ENCODE results near the gene ARAP1.
A peak's percentile ranks its signal among the peaks of the same experiment; 100 is the strongest.

Gene ARAP1

DNA sequence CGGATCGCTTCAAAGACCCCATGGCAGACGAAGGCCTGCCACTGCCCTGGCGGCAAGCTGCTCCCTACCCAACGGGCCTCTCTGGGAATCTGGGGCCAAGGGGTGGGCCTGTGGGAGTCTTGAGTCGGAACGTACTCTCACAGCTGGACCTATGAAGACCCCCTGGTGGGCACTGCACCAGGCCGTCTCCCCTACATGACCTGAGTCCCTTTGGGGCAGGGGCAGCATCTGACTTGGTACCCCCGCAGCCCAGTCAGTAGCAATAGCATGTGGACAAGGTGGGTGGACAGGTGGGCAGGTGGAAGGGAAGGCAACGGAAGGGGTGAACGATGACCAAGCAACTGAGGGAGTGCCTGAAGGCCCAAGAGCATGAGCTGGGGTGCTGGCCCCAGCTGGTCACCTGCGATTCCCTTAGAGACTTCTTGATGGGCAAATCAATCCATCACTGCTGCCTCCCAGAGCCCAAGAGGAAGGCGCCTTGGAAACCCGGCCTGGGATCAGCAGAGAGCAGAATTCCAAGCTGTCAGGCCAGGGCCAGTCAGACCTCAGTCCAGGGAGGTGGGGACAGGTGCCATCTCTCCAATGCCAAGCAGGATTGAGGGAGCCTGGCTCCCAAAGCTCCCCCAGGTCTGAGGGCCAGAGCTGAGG, 35.3 kb downstream of the ARAP1 start:
- DNase-seq (ENCODE audit: low read depth in 2 of 2): no peak
- TF ChIP-seq, protein P1, sequence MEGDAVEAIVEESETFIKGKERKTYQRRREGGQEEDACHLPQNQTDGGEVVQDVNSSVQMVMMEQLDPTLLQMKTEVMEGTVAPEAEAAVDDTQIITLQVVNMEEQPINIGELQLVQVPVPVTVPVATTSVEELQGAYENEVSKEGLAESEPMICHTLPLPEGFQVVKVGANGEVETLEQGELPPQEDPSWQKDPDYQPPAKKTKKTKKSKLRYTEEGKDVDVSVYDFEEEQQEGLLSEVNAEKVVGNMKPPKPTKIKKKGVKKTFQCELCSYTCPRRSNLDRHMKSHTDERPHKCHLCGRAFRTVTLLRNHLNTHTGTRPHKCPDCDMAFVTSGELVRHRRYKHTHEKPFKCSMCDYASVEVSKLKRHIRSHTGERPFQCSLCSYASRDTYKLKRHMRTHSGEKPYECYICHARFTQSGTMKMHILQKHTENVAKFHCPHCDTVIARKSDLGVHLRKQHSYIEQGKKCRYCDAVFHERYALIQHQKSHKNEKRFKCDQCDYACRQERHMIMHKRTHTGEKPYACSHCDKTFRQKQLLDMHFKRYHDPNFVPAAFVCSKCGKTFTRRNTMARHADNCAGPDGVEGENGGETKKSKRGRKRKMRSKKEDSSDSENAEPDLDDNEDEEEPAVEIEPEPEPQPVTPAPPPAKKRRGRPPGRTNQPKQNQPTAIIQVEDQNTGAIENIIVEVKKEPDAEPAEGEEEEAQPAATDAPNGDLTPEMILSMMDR (IDR thresholded peaks at IDR 0.05; ENCODE audit: low read depth, low read length): no peak
- no peak overlapping the region for H3K4me3 ChIP-seq (replicated peaks in 1 of 2; ENCODE audit: low read depth in 2 of 2, low read length in 2 of 2)

DNA sequence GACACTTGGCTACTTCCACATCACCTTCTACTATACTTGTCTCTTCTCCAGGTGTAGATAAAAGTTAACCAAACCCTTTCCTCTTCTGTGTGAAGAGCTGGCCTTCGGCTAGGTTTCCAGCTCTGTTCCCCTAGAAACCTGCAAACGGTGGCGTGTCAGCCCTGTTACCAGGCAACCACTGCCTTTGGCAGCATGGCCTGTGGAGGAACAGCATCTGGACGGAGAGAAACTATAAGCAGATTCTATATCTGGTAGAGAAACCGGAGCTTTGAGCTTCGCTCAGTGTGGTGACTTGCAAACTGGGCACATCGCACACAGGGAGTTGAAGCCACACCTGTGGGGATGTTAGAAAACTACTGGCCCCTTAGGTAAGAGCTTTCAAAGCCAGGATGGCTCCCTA, 35.9 kb downstream of the ARAP1 start:
- H3K4me3 ChIP-seq (replicated peaks in 1 of 2; ENCODE audit: low read depth in 2 of 2, low read length in 2 of 2): no peak overlapping the region
- DNase-seq (ENCODE audit: low read depth in 2 of 2): no peak
- TF ChIP-seq, protein P1 (IDR thresholded peaks at IDR 0.05; ENCODE audit: low read depth, low read length): no peak

DNA sequence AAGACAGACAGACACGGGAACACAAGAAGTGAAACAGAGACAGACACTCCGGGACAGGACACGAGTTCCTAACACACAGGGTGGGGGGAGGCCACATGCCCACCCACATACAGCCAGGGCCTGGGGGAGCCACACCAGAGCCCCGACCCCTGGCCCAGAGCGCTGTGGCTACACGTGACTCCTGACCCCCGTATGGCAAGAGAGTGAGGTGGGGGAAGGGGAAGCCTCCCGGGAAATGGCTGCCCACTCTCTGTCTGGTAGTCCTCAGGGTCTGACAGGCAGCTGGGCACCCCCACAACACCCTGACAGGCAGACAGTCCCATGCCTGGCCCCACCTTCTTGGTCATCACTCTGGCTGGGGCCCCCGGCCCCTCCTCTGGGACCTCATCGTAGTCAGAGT, 39.4 kb downstream of the ARAP1 start:
- TF ChIP-seq, protein P1 (IDR thresholded peaks at IDR 0.05; ENCODE audit: low read depth, low read length): no peak
- no peak overlapping the region for H3K4me3 ChIP-seq (replicated peaks in 1 of 2; ENCODE audit: low read depth in 2 of 2, low read length in 2 of 2)
- DNase-seq (ENCODE audit: low read depth in 2 of 2): no peak

DNA sequence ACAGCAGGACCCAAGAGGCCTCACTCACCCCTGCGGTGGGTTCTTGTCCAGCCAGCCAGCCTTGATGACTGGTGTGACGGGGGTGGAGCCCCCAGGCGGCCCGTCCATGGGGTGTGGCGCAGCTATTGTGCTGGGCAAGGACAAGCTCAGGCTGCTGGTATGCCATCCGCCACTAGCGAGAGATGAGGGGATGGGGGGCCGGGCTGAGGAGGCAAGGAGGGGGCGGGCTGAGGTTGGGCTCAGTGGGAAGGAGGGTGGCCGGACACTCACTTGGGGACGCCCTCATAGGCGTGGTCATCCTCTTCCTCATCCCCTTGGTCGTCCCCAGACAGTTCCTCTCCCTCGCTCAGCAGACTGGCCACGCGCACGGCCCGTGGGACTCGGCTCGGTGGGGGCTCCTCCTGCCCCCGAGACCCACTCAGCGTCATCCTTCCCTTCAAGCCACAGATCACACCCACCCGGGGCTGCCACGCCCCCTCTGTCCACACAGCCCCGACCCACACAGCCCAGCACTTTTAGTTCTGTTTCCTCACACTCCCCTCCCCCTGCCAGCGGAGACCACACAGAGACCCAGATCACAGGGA, 39.9 kb downstream of the ARAP1 start:
- peak in 1 of 2 donors; percentile 15 for DNase-seq (ENCODE audit: low read depth in 2 of 2)
- H3K4me3 ChIP-seq (replicated peaks in 1 of 2; ENCODE audit: low read depth in 2 of 2, low read length in 2 of 2): no peak overlapping the region
- TF ChIP-seq, protein P1 (IDR thresholded peaks at IDR 0.05; ENCODE audit: low read depth, low read length): no peak

DNA sequence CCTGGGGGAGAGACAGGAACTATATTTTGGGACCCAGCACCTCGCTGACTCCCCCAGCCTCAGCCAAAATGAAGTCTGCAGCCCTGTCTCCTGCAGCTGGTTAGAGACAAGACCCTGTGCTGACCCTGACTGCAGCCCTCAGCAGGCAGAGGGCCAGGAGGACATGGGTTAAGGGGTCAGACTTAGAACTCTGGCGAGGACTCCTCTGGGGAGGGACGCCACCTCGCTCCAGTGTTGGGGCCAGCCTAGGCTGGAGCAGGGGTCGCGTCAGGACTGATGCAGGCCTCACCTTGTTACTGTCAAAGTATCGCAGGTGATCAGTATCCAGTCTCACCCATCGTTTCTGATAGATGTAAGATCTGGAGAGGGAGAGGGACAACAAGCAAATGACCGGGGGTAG, 41.1 kb downstream of the ARAP1 start:
- no peak overlapping the region for H3K4me3 ChIP-seq (replicated peaks in 1 of 2; ENCODE audit: low read depth in 2 of 2, low read length in 2 of 2)
- no peak for DNase-seq (ENCODE audit: low read depth in 2 of 2)
- TF ChIP-seq, protein P1 (IDR thresholded peaks at IDR 0.05; ENCODE audit: low read depth, low read length): no peak

DNA sequence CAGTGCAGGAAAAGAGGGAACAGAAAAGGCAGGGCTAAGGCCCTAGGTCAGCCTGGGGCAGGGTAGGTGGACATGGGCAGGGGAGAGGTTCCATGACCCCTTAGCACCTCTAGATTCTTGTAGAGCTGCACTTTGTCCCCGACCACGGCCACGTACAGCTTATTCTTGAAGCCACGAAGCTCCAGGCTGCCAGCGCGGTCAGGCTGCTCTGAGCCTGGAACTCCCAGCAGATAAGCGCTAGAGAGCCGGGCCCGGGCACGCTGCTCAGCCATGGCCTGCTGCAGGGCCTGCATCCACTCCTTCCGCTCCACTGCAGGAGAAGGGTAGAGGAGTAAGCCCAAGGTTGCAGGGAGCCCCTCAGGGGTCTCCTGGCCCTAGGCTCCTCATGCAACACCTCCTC, 41.9 kb downstream of the ARAP1 start:
- TF ChIP-seq, protein P1 (IDR thresholded peaks at IDR 0.05; ENCODE audit: low read depth, low read length): no peak
- no peak overlapping the region for H3K4me3 ChIP-seq (replicated peaks in 1 of 2; ENCODE audit: low read depth in 2 of 2, low read length in 2 of 2)

More for the DNA sequence above, 41.9 kb downstream of the ARAP1 start:
- DNase-seq (ENCODE audit: low read depth in 2 of 2): no peak
